Tracheal epithelial cell (primary cell): ENCODE data around the gene DMRTA1. TPM values are rescaled to one million over a fixed set of nuclear protein-coding genes. Genes with fewer than 3 reads are reported as not detected.

Experiments used
- total RNA-seq: library from RNA; depleted of rRNA; stranded (reverse); fragments of >200 nt; gene quantifications from 2 replicates; pipeline ENCODE4 v1.2.1, GENCODE V29; 2014

Gene DMRTA1, protein sequence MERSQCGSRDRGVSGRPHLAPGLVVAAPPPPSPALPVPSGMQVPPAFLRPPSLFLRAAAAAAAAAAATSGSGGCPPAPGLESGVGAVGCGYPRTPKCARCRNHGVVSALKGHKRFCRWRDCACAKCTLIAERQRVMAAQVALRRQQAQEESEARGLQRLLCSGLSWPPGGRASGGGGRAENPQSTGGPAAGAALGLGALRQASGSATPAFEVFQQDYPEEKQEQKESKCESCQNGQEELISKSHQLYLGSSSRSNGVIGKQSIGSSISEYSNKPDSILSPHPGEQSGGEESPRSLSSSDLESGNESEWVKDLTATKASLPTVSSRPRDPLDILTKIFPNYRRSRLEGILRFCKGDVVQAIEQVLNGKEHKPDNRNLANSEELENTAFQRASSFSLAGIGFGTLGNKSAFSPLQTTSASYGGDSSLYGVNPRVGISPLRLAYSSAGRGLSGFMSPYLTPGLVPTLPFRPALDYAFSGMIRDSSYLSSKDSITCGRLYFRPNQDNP
- total RNA-seq, result 2.2 and 3.4 TPM in 2 replicates

DNA sequence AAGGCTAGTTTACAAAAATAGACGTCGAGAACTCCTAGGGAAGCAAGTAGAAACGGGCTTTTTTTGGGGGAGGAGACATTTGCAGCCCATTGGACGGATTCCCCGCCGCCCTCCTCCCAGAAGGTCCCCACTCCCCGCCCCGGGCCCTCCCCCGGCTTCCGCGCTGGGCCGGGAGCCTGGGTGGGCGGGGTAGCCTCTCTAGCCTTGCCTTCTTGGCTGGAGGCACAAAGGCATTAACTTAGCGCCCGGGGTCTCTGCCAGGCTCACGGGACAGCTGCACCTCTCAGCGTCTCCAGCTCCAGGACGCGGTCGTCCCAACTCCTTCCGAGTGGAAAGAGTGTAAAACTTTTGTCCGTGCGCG, at the start of gene DMRTA1:
Gene DMRTA1 (plus strand): TSS at position 236 of the 361 bp plus-strand sequence. CDS start 242 bp downstream, outside the sequence.

